ENCODE measurements around the gene POU2F1. TPM values are rescaled to one million over a fixed set of nuclear protein-coding genes. Genes with fewer than 3 reads are reported as not detected.

The POU2F1 gene
- polyA plus RNA-seq, 1 donor from 2014 or later = 10.9 TPM

GRCh38 chr1:167400359-167400953 lies 179.8 kb downstream of the POU2F1 start:
- H3K9me2 ChIP-seq (ENCODE audit: insufficient read depth, low read length) = no peaks in the 10 kb centered on the region
- no peaks in the 10 kb centered on the region for H3F3A ChIP-seq (ENCODE audit: insufficient read depth, low read length, poor library complexity, severe bottlenecking)
- H4K20me1 ChIP-seq (ENCODE audit: insufficient read depth) = no peaks in the 10 kb centered on the region
- TF ChIP-seq CTCF (IDR thresholded peaks at IDR 0.05; ENCODE audit: poor library complexity, severe bottlenecking) = no peak
- no peak for TF ChIP-seq SMC3 (conservative IDR thresholded peaks at IDR 0.05; ENCODE audit: poor library complexity)
- no peak for TF ChIP-seq EP300 (conservative IDR thresholded peaks at IDR 0.05; ENCODE audit: poor library complexity, severe bottlenecking)
- no peak for TF ChIP-seq EZH2 (IDR thresholded peaks at IDR 0.05; ENCODE audit: borderline replicate concordance, insufficient read depth, low read length, poor library complexity, severe bottlenecking)
- TF ChIP-seq REST (IDR thresholded peaks at IDR 0.05; ENCODE audit: borderline replicate concordance) = no peak
- TF ChIP-seq RAD21 (conservative IDR thresholded peaks at IDR 0.05) = no peak
- no peak for TF ChIP-seq MXI1 (conservative IDR thresholded peaks at IDR 0.05; ENCODE audit: poor library complexity, severe bottlenecking)
- TF ChIP-seq POLR2AphosphoS5 (IDR thresholded peaks at IDR 0.05) = no peak
- no peak for TF ChIP-seq TAF1 (IDR thresholded peaks at IDR 0.05; ENCODE audit: low read depth)
- H3K9ac ChIP-seq (ENCODE audit: low read length) = no peak overlapping the region
- peaks cover 14% of the 10 kb centered on the region for H3K36me3 ChIP-seq (ENCODE audit: insufficient read depth, low read length)
- H3K27ac ChIP-seq (ENCODE audit: low read length) = no peak overlapping the region
- H3K4me2 ChIP-seq (ENCODE audit: low read length) = no peak overlapping the region
- no peak overlapping the region for H3K4me3 ChIP-seq (ENCODE audit: low read length)
- no peaks in the 10 kb centered on the region for H3K79me2 ChIP-seq (replicated peaks; ENCODE audit: insufficient read depth, low read length)
- H2AFZ ChIP-seq (ENCODE audit: low read depth, low read length) = no peak overlapping the region
- no peaks in the 10 kb centered on the region for H3K9me3 ChIP-seq (ENCODE audit: low read length)
- no peaks in the 10 kb centered on the region for H3K27me3 ChIP-seq (ENCODE audit: insufficient read depth, low read depth, low read length)

GRCh38 chr1:167401260-167401873 lies 180.7 kb downstream of the POU2F1 start:
- Histone ChIP-seq H2AFZ (ENCODE audit: low read depth, low read length) (no peak overlapping the region), H3K9ac (ENCODE audit: low read length) (no peak overlapping the region), H3K4me2 (ENCODE audit: low read length) (no peak overlapping the region), H4K20me1 (ENCODE audit: insufficient read depth) (no peaks in the 10 kb centered on the region), H3K36me3 (ENCODE audit: insufficient read depth, low read length) (peaks cover 10% of the 10 kb centered on the region), H3K9me3 (ENCODE audit: low read length) (no peaks in the 10 kb centered on the region), H3F3A (ENCODE audit: insufficient read depth, low read length, poor library complexity, severe bottlenecking) (no peaks in the 10 kb centered on the region), H3K9me2 (ENCODE audit: insufficient read depth, low read length) (no peaks in the 10 kb centered on the region), H3K27ac (ENCODE audit: low read length) (no peak overlapping the region), H3K4me3 (ENCODE audit: low read length) (no peak overlapping the region), H3K27me3 (ENCODE audit: insufficient read depth, low read depth, low read length) (no peaks in the 10 kb centered on the region), H3K79me2 (replicated peaks; ENCODE audit: insufficient read depth, low read length) (no peaks in the 10 kb centered on the region)
- TF ChIP-seq EZH2 (IDR thresholded peaks at IDR 0.05; ENCODE audit: borderline replicate concordance, insufficient read depth, low read length, poor library complexity, severe bottlenecking) (no peak), EP300 (conservative IDR thresholded peaks at IDR 0.05; ENCODE audit: poor library complexity, severe bottlenecking) (no peak), RAD21 (conservative IDR thresholded peaks at IDR 0.05) (peak; percentile 78), MXI1 (conservative IDR thresholded peaks at IDR 0.05; ENCODE audit: poor library complexity, severe bottlenecking) (no peak), CTCF (IDR thresholded peaks at IDR 0.05; ENCODE audit: poor library complexity, severe bottlenecking) (peak; percentile 72), POLR2AphosphoS5 (IDR thresholded peaks at IDR 0.05) (no peak), SMC3 (conservative IDR thresholded peaks at IDR 0.05; ENCODE audit: poor library complexity) (peak; percentile 81), TAF1 (IDR thresholded peaks at IDR 0.05; ENCODE audit: low read depth) (no peak), REST (IDR thresholded peaks at IDR 0.05; ENCODE audit: borderline replicate concordance) (no peak)
